IPS-18a (cell line): ENCODE results near the gene ARMH1.

Source experiments
- H3K27ac ChIP-seq: one replicate; pipeline ENCODE4 v1.5.1; 2013; ENCODE audit warnings: low read length
- H3K27me3 ChIP-seq: one replicate; pipeline ENCODE4 v1.6.1; 2013; ENCODE audit warnings: mild to moderate bottlenecking, low read length; ENCODE audit not compliant: control insufficient read depth, insufficient read depth
- H3K36me3 ChIP-seq: one replicate; pipeline ENCODE4 v1.6.1; 2013; ENCODE audit warnings: low read depth, low read length; ENCODE audit not compliant: control insufficient read depth
- H3K4me1 ChIP-seq: one replicate; pipeline ENCODE4 v1.6.1; 2013; ENCODE audit warnings: low read depth, low read length; ENCODE audit not compliant: control insufficient read depth
- H3K4me3 ChIP-seq: one replicate; pipeline ENCODE4 v1.5.1; 2013; ENCODE audit warnings: low read length
- H3K9ac ChIP-seq: one replicate; pipeline ENCODE4 v1.6.1; 2013; ENCODE audit warnings: mild to moderate bottlenecking, low read length, moderate library complexity
- H3K9me3 ChIP-seq: one replicate; pipeline ENCODE4 v1.6.1; 2013; ENCODE audit warnings: low read depth, low read length; ENCODE audit not compliant: control insufficient read depth

The ARMH1 gene

GRCh38 chr1:44673675-44674112 lies 820 bp upstream of the ARMH1 start:
- Histone ChIP-seq H3K4me3 (peak overlapping the region; percentile 93), H3K4me1 (peaks cover 14% of the 10 kb centered on the region), H3K9ac (peak overlapping the region; percentile 75), H3K27me3 (no peaks in the 10 kb centered on the region), H3K36me3 (no peaks in the 10 kb centered on the region), H3K27ac (no peak overlapping the region), H3K9me3 (no peaks in the 10 kb centered on the region)

DNA sequence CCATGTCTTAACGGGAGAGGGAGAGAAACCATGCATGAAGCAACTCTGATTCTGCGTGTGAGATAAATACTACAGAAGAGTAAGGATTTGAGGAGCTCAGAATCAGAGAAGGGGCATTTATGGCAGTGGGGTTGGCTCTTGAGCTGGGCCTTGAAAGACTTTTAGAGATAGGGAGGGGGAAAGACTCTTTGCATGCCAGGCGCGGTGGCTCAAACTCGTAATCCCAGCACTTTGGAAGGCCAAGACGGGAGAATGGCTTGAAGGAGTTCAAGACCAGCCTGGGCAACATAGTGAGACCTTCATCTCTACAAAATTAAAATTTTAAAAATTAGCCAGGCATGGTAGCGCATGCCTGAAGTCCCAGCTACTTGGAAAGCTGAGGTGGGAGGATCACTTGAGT lies 672 bp downstream of the ARMH1 start:
- Histone ChIP-seq H3K27ac (no peak overlapping the region), H3K4me3 (peak overlapping the region; percentile 93), H3K36me3 (no peaks in the 10 kb centered on the region), H3K4me1 (peaks cover 14% of the 10 kb centered on the region), H3K27me3 (no peaks in the 10 kb centered on the region), H3K9me3 (no peaks in the 10 kb centered on the region), H3K9ac (no peak overlapping the region)

- H3K9me3 ChIP-seq, result no peaks in the 10 kb centered on the region
- peaks cover 16% of the 10 kb centered on the region for H3K4me1 ChIP-seq
- H3K4me3 ChIP-seq, result no peak overlapping the region
- no peak overlapping the region for H3K27ac ChIP-seq
- H3K9ac ChIP-seq, result no peak overlapping the region
- H3K36me3 ChIP-seq, result no peaks in the 10 kb centered on the region
- H3K27me3 ChIP-seq, result no peaks in the 10 kb centered on the region
Observed at GRCh38 chr1:44676484-44677200, 2.1 kb downstream of the ARMH1 start.

DNA sequence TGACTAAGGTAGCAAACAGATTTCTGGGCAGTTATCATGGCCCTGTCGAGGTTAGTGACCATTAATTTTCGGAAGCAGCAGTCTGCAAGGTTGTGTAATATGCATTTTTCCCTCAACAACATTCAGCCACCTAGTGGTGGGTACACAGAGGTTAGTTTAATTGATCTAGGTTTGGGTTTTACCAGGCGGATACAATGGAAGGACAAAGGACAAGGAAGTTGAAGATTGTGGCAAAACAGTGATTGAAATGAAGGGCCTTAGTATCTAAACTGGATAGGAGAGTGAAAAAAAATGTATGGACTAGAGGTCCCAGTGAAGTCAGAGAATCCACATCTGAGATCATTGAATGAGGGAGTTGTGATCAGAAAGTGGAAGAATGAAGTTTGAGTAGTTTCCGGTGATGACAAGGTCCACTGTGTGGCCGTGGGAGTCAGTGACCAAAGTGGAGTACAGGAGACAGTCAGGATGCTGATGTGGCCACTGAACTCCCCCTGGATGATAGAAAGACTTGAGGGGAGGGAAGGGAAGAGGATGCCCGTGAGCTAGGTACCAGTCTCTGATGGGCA lies 2.8 kb downstream of the ARMH1 start:
- Histone ChIP-seq H3K27ac (no peak overlapping the region), H3K4me1 (peaks cover 21% of the 10 kb centered on the region), H3K9me3 (no peaks in the 10 kb centered on the region), H3K27me3 (no peaks in the 10 kb centered on the region), H3K9ac (no peak overlapping the region), H3K4me3 (no peak overlapping the region), H3K36me3 (no peaks in the 10 kb centered on the region)

- H3K9ac ChIP-seq, result no peak overlapping the region
- H3K36me3 ChIP-seq, result no peaks in the 10 kb centered on the region
- H3K4me3 ChIP-seq, result no peak overlapping the region
- H3K27ac ChIP-seq, result no peak overlapping the region
- peaks cover 21% of the 10 kb centered on the region for H3K4me1 ChIP-seq
- H3K9me3 ChIP-seq, result no peaks in the 10 kb centered on the region
- H3K27me3 ChIP-seq, result no peaks in the 10 kb centered on the region
Observed at GRCh38 chr1:44678120-44678519, 3.6 kb downstream of the ARMH1 start.

GRCh38 chr1:44678626-44679025 lies 4.1 kb downstream of the ARMH1 start:
- no peaks in the 10 kb centered on the region for H3K9me3 ChIP-seq
- H3K27ac ChIP-seq, result no peak overlapping the region
- no peaks in the 10 kb centered on the region for H3K27me3 ChIP-seq
- no peak overlapping the region for H3K9ac ChIP-seq
- no peak overlapping the region for H3K4me3 ChIP-seq
- peaks cover 18% of the 10 kb centered on the region for H3K4me1 ChIP-seq
- no peaks in the 10 kb centered on the region for H3K36me3 ChIP-seq

GRCh38 chr1:44679468-44679867 lies 5.0 kb downstream of the ARMH1 start:
- Histone ChIP-seq H3K4me3 (no peak overlapping the region), H3K27ac (no peak overlapping the region), H3K4me1 (peaks cover 17% of the 10 kb centered on the region), H3K36me3 (no peaks in the 10 kb centered on the region), H3K9ac (no peak overlapping the region), H3K27me3 (no peaks in the 10 kb centered on the region), H3K9me3 (no peaks in the 10 kb centered on the region)

- no peaks in the 10 kb centered on the region for H3K9me3 ChIP-seq
- H3K36me3 ChIP-seq, result no peaks in the 10 kb centered on the region
- no peak overlapping the region for H3K9ac ChIP-seq
- no peak overlapping the region for H3K4me3 ChIP-seq
- H3K27ac ChIP-seq, result no peak overlapping the region
- no peaks in the 10 kb centered on the region for H3K27me3 ChIP-seq
- peaks cover 10% of the 10 kb centered on the region for H3K4me1 ChIP-seq
Observed at GRCh38 chr1:44681905-44682882, 7.7 kb downstream of the ARMH1 start.

DNA sequence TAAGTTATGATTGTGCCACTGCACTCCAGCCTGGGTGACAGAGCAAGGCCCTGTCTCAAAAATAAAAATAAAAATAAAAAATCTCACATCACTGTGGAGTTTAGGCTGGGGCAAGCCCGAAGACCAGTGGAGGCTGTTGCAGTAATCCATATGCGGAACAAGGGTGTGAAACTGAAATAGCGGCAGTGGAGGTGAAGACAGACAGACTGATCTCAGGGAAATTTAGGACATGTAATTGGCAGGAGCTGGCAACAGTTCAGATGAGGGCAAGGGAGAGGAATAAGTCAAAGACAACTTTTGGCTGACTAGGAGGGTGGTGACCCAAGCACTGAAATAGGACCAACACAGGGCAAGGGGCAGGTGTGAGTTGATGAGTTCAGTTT lies 8.4 kb downstream of the ARMH1 start:
- Histone ChIP-seq H3K9ac (no peak overlapping the region), H3K4me3 (no peak overlapping the region), H3K27ac (no peak overlapping the region), H3K9me3 (no peaks in the 10 kb centered on the region), H3K4me1 (peaks cover 7% of the 10 kb centered on the region), H3K27me3 (no peaks in the 10 kb centered on the region), H3K36me3 (no peaks in the 10 kb centered on the region)

- Histone ChIP-seq H3K4me1 (peaks cover 13% of the 10 kb centered on the region), H3K9ac (no peak overlapping the region), H3K27me3 (no peaks in the 10 kb centered on the region), H3K9me3 (no peaks in the 10 kb centered on the region), H3K27ac (no peak overlapping the region), H3K36me3 (no peaks in the 10 kb centered on the region), H3K4me3 (no peak overlapping the region)
Observed at GRCh38 chr1:44684525-44684924, 10.0 kb downstream of the ARMH1 start.

- H3K9ac ChIP-seq, result no peak overlapping the region
Observed at GRCh38 chr1:44685218-44685617, 10.7 kb downstream of the ARMH1 start.

More at GRCh38 chr1:44685218-44685617, 10.7 kb downstream of the ARMH1 start:
- no peaks in the 10 kb centered on the region for H3K27me3 ChIP-seq
- no peaks in the 10 kb centered on the region for H3K36me3 ChIP-seq
- no peak overlapping the region for H3K27ac ChIP-seq
- H3K4me1 ChIP-seq, result peaks cover 13% of the 10 kb centered on the region
- no peak overlapping the region for H3K4me3 ChIP-seq
- H3K9me3 ChIP-seq, result no peaks in the 10 kb centered on the region
